VCaP (cell line): ENCODE results near the gene CACNA1I.
A peak's percentile ranks its signal among the peaks of the same experiment; 100 is the strongest.

Source experiments
- H3K27ac ChIP-seq: fragments of 450-650 bp; 2 replicates; pipeline ENCODE4 v1.5.1; 2017
- CTCF ChIP-seq: fragments of 450-650 bp; conservative IDR thresholded peaks from 2 replicates; pipeline ENCODE4 v1.5.1; 2017; ENCODE audit warnings: mild to moderate bottlenecking, moderate library complexity

The CACNA1I gene

GRCh38 chr22:39532215-39533073 is 38.1 kb upstream of the CACNA1I start, which contains the start of gene RPS19BP1:
Gene RPS19BP1, minus strand, starts transcription at chr22:39532748. Its CDS starts 10 bp downstream, at chr22:39532738.
- TF ChIP-seq CTCF, result no peak

GRCh38 chr22:39534092-39534506 is 36.5 kb upstream of the CACNA1I start:
- peak overlapping the region; percentile 98 for H3K27ac ChIP-seq
- no peak for TF ChIP-seq CTCF

More at GRCh38 chr22:39532215-39533073, 38.1 kb upstream of the CACNA1I start, which contains the start of gene RPS19BP1:
- H3K27ac ChIP-seq, result peak within 1 kb of the TSS; percentile 98

GRCh38 chr22:39534591-39535356 is 35.8 kb upstream of the CACNA1I start:
- peak; percentile 96 for TF ChIP-seq CTCF
- peak overlapping the region; percentile 98; the same call in 1 of the 2 replicates for H3K27ac ChIP-seq

GRCh38 chr22:39535357-39535725 is 35.2 kb upstream of the CACNA1I start:
- no peak for TF ChIP-seq CTCF
- peak overlapping the region; percentile 98; the same call in 1 of the 2 replicates for H3K27ac ChIP-seq

GRCh38 chr22:39535831-39536449 is 34.6 kb upstream of the CACNA1I start:
- H3K27ac ChIP-seq, result no peak overlapping the region

GRCh38 chr22:39536711-39537110 is 33.8 kb upstream of the CACNA1I start:
- TF ChIP-seq CTCF, result no peak

More at GRCh38 chr22:39535831-39536449, 34.6 kb upstream of the CACNA1I start:
- no peak for TF ChIP-seq CTCF

GRCh38 chr22:39537975-39538374 is 32.6 kb upstream of the CACNA1I start:
- TF ChIP-seq CTCF, result no peak
- no peak overlapping the region for H3K27ac ChIP-seq

More at GRCh38 chr22:39536711-39537110, 33.8 kb upstream of the CACNA1I start:
- H3K27ac ChIP-seq, result no peak overlapping the region
